GM23338 (cell line): ENCODE data around the gene SEC14L1. TPM values are rescaled to one million over a fixed set of nuclear protein-coding genes. Genes with fewer than 3 reads are reported as not detected.

Source experiments
- ATAC-seq: fragments of 200-7000 bp; cut with Tn5 transposase; 3 replicates; pipeline ENCODE4 v1.9.1; 2020
- DNase-seq: peaks from one replicate; pipeline ENCODE4 v3.0.0-alpha.2; 2015; ENCODE audit warnings: low spot score
- H2AFZ ChIP-seq: fragments of 200-600 bp; sonication (generic); 2 replicates; pipeline ENCODE4 v1.8.0; 2016; ENCODE audit warnings: antibody characterized with exemption, mild to moderate bottlenecking, moderate library complexity
- H3F3A ChIP-seq: fragments of 200-600 bp; sonication (generic); replicated peaks from 2 replicates; pipeline ENCODE4 v1.8.0; 2017; ENCODE audit warnings: antibody characterized with exemption, mixed run types, low read depth
- H3K27ac ChIP-seq: fragments of 200-600 bp; sonication (generic); 2 replicates; pipeline ENCODE4 v1.6.1; 2016; ENCODE audit warnings: low read depth
- H3K27me3 ChIP-seq: fragments of 200-600 bp; sonication (generic); 2 replicates; pipeline ENCODE4 v1.8.0; 2016; ENCODE audit warnings: mild to moderate bottlenecking, mixed run types, moderate library complexity; ENCODE audit not compliant: insufficient read depth
- H3K36me3 ChIP-seq: fragments of 200-600 bp; sonication (generic); 2 replicates; pipeline ENCODE4 v1.8.0; 2016; ENCODE audit warnings: mild to moderate bottlenecking; ENCODE audit not compliant: insufficient read depth
- H3K4me1 ChIP-seq: fragments of 200-600 bp; sonication (generic); 2 replicates; pipeline ENCODE4 v1.8.0; 2016; ENCODE audit warnings: mild to moderate bottlenecking, moderate library complexity; ENCODE audit not compliant: insufficient read depth
- H3K4me2 ChIP-seq: fragments of 200-600 bp; sonication (generic); 2 replicates; pipeline ENCODE4 v1.7.1; 2017; ENCODE audit warnings: mixed run types
- H3K4me3 ChIP-seq: fragments of 200-600 bp; sonication (generic); 2 replicates; pipeline ENCODE4 v1.6.1; 2016; ENCODE audit warnings: mixed run types
- H3K79me2 ChIP-seq: fragments of 200-600 bp; sonication (generic); replicated peaks from 2 replicates; pipeline ENCODE4 v1.8.0; 2017; ENCODE audit warnings: mild to moderate bottlenecking; ENCODE audit not compliant: insufficient read depth
- H3K9me2 ChIP-seq: fragments of 200-600 bp; sonication (generic); 2 replicates; pipeline ENCODE4 v1.8.0; 2017; ENCODE audit not compliant: insufficient read depth
- H4K20me1 ChIP-seq: fragments of 200-600 bp; sonication (generic); replicated peaks from 2 replicates; pipeline ENCODE4 v1.8.0; 2017; ENCODE audit warnings: mild to moderate bottlenecking; ENCODE audit not compliant: insufficient read depth
- H3K27ac Mint-ChIP-seq: 2 replicates; pipeline ENCODE4 v1.8.0; 2020; ENCODE audit warnings: inconsistent platforms, mild to moderate bottlenecking, moderate library complexity, mixed read lengths
- H3K27me3 Mint-ChIP-seq: 3 replicates; pipeline ENCODE4 v1.8.0; 2022; ENCODE audit warnings: low read depth, mild to moderate bottlenecking, moderate library complexity, mixed read lengths, inconsistent platforms; ENCODE audit not compliant: insufficient read depth, poor library complexity
- H3K36me3 Mint-ChIP-seq: 3 replicates; pipeline ENCODE4 v1.8.0; 2021; ENCODE audit warnings: low read depth, mild to moderate bottlenecking, inconsistent platforms, moderate library complexity, mixed read lengths
- H3K4me1 Mint-ChIP-seq: 3 replicates; pipeline ENCODE4 v1.8.0; 2020; ENCODE audit warnings: mild to moderate bottlenecking, inconsistent platforms, mixed read lengths
- H3K4me3 Mint-ChIP-seq: 3 replicates; pipeline ENCODE4 v1.8.0; 2021; ENCODE audit warnings: moderate library complexity, mild to moderate bottlenecking, inconsistent platforms, mixed read lengths
- H3K9me3 Mint-ChIP-seq: 3 replicates; pipeline ENCODE4 v1.8.0; 2020; ENCODE audit warnings: moderate library complexity, mild to moderate bottlenecking, inconsistent platforms, mixed read lengths
- CREB1 ChIP-seq: fragments of 250-450 bp; sonication (Bioruptor Pico); IDR thresholded peaks from 2 replicates; pipeline ENCODE4 v1.5.0; 2020; ENCODE audit warnings: low read depth, mild to moderate bottlenecking, moderate library complexity
- EZH2 ChIP-seq: fragments of 200-600 bp; sonication (generic); IDR thresholded peaks from one replicate; pipeline ENCODE4 v1.8.0; 2017; ENCODE audit warnings: antibody characterized with exemption, mild to moderate bottlenecking, low read depth; ENCODE audit not compliant: unreplicated experiment
- JUNB ChIP-seq: IDR thresholded peaks from one replicate; pipeline ENCODE4 v1.6.1; 2016; ENCODE audit warnings: antibody characterized with exemption; ENCODE audit not compliant: unreplicated experiment
- NANOG ChIP-seq: IDR thresholded peaks from 2 replicates; pipeline ENCODE4 v1.6.1; 2016; ENCODE audit warnings: antibody characterized with exemption, borderline replicate concordance
- POLR2AphosphoS5 ChIP-seq: IDR thresholded peaks from 2 replicates; pipeline ENCODE4 v1.6.1; 2016; ENCODE audit warnings: antibody characterized with exemption, low read depth
- STAT1 ChIP-seq: IDR thresholded peaks from one replicate; pipeline ENCODE4 v1.6.1; 2016; ENCODE audit warnings: antibody characterized with exemption; ENCODE audit not compliant: unreplicated experiment
- ZNF114 ChIP-seq: fragments of 250-450 bp; sonication (Bioruptor Pico); IDR thresholded peaks from 2 replicates; pipeline ENCODE4 v1.5.0; 2020; ENCODE audit warnings: mild to moderate bottlenecking, moderate library complexity
- ZNF331 ChIP-seq: fragments of 250-450 bp; sonication (Bioruptor Pico); IDR thresholded peaks from 2 replicates; pipeline ENCODE4 v1.5.0; 2020; ENCODE audit warnings: low read depth, mild to moderate bottlenecking, moderate library complexity
- polyA plus RNA-seq: library from polyadenylated mRNA; unstranded; fragments of >200 nt; fragmentation: Nextera tagmentation; extraction: Ambion mirVana; gene quantifications from 2 replicates; pipeline ENCODE4 v1.2.1, GENCODE V29; 2016
- total RNA-seq: library from RNA; depleted of rRNA; stranded (reverse); fragments of >200 nt; shearing (Covaris generic); gene quantifications from 2 replicates; pipeline ENCODE4 v1.2.3, GENCODE V29; 2014
- TF ChIP-seq, protein P1 (sequence below): fragments of 250-450 bp; sonication (Bioruptor Pico); IDR thresholded peaks from 2 replicates; pipeline ENCODE4 v1.5.0; 2020; ENCODE audit warnings: mild to moderate bottlenecking, moderate library complexity
- TF ChIP-seq, protein P2 (sequence below): IDR thresholded peaks from 2 replicates; pipeline ENCODE4 v1.6.1; 2016; ENCODE audit warnings: antibody characterized with exemption

SEC14L1 gene
- total and polyA plus RNA-seq, 2 experiments from 2014 or later, result 26.8 to 54.8 TPM

DNA sequence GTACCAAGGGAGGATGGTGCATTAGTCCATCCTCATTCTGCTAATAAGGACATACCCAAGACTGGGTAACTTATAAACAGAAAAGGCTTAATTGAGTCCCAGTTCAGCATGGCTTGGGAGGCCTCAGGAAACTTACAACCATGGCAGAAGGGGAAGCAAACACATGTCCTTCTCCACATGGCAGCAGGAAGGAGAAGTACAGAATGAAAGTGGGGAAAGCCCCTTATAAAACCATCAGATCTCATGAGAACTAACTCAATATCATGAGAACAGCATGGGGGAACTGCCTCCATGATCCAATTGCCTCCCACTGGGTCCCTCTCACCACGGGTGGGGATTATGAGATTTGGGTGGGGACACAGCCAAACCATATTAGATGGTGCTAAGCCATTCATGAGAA is 84.5 kb downstream of the SEC14L1 start:
- H3K27ac Mint-ChIP-seq, result no peak overlapping the region
- H3K4me3 Mint-ChIP-seq, result no peak overlapping the region
- H3K27me3 ChIP-seq, result no peaks in the 10 kb centered on the region
- peaks cover 14% of the 10 kb centered on the region for H3K27me3 Mint-ChIP-seq
- H3K27ac ChIP-seq, result no peak overlapping the region
- H3K4me1 Mint-ChIP-seq, result no peaks in the 10 kb centered on the region
- H3K4me1 ChIP-seq, result no peaks in the 10 kb centered on the region
- H4K20me1 ChIP-seq, result no peaks in the 10 kb centered on the region; the same call in 1 of the 2 replicates
- ATAC-seq (no peak), DNase-seq (no peak)
- TF ChIP-seq, protein P1, sequence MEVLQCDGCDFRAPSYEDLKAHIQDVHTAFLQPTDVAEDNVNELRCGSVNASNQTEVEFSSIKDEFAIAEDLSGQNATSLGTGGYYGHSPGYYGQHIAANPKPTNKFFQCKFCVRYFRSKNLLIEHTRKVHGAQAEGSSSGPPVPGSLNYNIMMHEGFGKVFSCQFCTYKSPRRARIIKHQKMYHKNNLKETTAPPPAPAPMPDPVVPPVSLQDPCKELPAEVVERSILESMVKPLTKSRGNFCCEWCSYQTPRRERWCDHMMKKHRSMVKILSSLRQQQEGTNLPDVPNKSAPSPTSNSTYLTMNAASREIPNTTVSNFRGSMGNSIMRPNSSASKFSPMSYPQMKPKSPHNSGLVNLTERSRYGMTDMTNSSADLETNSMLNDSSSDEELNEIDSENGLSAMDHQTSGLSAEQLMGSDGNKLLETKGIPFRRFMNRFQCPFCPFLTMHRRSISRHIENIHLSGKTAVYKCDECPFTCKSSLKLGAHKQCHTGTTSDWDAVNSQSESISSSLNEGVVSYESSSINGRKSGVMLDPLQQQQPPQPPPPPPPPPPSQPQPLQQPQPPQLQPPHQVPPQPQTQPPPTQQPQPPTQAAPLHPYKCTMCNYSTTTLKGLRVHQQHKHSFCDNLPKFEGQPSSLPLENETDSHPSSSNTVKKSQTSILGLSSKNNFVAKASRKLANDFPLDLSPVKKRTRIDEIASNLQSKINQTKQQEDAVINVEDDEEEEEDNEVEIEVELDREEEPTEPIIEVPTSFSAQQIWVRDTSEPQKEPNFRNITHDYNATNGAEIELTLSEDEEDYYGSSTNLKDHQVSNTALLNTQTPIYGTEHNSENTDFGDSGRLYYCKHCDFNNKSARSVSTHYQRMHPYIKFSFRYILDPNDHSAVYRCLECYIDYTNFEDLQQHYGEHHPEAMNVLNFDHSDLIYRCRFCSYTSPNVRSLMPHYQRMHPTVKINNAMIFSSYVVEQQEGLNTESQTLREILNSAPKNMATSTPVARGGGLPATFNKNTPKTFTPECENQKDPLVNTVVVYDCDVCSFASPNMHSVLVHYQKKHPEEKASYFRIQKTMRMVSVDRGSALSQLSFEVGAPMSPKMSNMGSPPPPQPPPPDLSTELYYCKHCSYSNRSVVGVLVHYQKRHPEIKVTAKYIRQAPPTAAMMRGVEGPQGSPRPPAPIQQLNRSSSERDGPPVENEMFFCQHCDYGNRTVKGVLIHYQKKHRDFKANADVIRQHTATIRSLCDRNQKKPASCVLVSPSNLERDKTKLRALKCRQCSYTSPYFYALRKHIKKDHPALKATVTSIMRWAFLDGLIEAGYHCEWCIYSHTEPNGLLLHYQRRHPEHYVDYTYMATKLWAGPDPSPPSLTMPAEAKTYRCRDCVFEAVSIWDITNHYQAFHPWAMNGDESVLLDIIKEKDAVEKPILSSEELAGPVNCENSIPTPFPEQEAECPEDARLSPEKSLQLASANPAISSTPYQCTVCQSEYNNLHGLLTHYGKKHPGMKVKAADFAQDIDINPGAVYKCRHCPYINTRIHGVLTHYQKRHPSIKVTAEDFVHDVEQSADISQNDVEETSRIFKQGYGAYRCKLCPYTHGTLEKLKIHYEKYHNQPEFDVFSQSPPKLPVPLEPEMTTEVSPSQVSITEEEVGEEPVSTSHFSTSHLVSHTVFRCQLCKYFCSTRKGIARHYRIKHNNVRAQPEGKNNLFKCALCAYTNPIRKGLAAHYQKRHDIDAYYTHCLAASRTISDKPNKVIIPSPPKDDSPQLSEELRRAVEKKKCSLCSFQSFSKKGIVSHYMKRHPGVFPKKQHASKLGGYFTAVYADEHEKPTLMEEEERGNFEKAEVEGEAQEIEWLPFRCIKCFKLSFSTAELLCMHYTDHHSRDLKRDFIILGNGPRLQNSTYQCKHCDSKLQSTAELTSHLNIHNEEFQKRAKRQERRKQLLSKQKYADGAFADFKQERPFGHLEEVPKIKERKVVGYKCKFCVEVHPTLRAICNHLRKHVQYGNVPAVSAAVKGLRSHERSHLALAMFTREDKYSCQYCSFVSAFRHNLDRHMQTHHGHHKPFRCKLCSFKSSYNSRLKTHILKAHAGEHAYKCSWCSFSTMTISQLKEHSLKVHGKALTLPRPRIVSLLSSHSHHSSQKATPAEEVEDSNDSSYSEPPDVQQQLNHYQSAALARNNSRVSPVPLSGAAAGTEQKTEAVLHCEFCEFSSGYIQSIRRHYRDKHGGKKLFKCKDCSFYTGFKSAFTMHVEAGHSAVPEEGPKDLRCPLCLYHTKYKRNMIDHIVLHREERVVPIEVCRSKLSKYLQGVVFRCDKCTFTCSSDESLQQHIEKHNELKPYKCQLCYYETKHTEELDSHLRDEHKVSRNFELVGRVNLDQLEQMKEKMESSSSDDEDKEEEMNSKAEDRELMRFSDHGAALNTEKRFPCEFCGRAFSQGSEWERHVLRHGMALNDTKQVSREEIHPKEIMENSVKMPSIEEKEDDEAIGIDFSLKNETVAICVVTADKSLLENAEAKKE (CRISPR knock-in tag), result no peak
- TF ChIP-seq POLR2AphosphoS5 (no peak), CREB1 (no peak), NANOG (no peak), ZNF331 (no peak), EZH2 (no peak), ZNF114 (no peak), STAT1 (no peak), JUNB (no peak)
- TF ChIP-seq, protein P2, sequence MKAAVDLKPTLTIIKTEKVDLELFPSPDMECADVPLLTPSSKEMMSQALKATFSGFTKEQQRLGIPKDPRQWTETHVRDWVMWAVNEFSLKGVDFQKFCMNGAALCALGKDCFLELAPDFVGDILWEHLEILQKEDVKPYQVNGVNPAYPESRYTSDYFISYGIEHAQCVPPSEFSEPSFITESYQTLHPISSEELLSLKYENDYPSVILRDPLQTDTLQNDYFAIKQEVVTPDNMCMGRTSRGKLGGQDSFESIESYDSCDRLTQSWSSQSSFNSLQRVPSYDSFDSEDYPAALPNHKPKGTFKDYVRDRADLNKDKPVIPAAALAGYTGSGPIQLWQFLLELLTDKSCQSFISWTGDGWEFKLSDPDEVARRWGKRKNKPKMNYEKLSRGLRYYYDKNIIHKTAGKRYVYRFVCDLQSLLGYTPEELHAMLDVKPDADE, result no peak
- no peaks in the 10 kb centered on the region for H3K36me3 ChIP-seq
- H3K36me3 Mint-ChIP-seq, result no peaks in the 10 kb centered on the region
- H3K4me2 ChIP-seq, result no peak overlapping the region
- no peaks in the 10 kb centered on the region for H3K9me2 ChIP-seq
- no peak overlapping the region for H3K4me3 ChIP-seq
- H3F3A ChIP-seq, result no peaks in the 10 kb centered on the region
- H3K79me2 ChIP-seq, result no peaks in the 10 kb centered on the region
- H2AFZ ChIP-seq, result no peak overlapping the region
- peaks cover 4% of the 10 kb centered on the region; the same call in 2 of the 3 replicates for H3K9me3 Mint-ChIP-seq
